ENCODE measurements around the gene PEX5L.
"Not testable (repeated sequence)": the region's sequence is repeated elsewhere in the genome, so short reads cannot be mapped to it uniquely, and the experiment has no call there.

Gene PEX5L

GRCh38 chr3:180011927-180012326 lies 24.8 kb downstream of the PEX5L start:
- Histone ChIP-seq H3K4me1 (ENCODE audit: low read depth, poor library complexity, severe bottlenecking) (no peaks in the 10 kb centered on the region), H3K27ac (no peak overlapping the region), H3K9ac (no peak overlapping the region), H3K36me3 (ENCODE audit: insufficient read depth) (no peaks in the 10 kb centered on the region; the same call in 1 of the 2 replicates), H3K4me2 (no peak overlapping the region), H4K20me1 (ENCODE audit: insufficient read depth) (no peaks in the 10 kb centered on the region), H3K79me2 (ENCODE audit: insufficient read depth, low read depth) (no peaks in the 10 kb centered on the region), H3K4me3 (IDR thresholded peaks at IDR 0.05; ENCODE audit: insufficient read depth, low read depth, low read length) (no peak overlapping the region), H3K27me3 (ENCODE audit: insufficient read depth, low read depth) (no peaks in the 10 kb centered on the region), H2AFZ (ENCODE audit: low read depth) (no peak overlapping the region)
- TF ChIP-seq CTCF (conservative IDR thresholded peaks at IDR 0.05; ENCODE audit: low read depth, low read length), result no peak

GRCh38 chr3:180008318-180008717 lies 28.4 kb downstream of the PEX5L start:
- not testable (repeated sequence) for H3K36me3 ChIP-seq (ENCODE audit: insufficient read depth); H4K20me1 ChIP-seq (ENCODE audit: insufficient read depth); H3K9ac ChIP-seq; H2AFZ ChIP-seq (ENCODE audit: low read depth); H3K4me1 ChIP-seq (ENCODE audit: low read depth, poor library complexity, severe bottlenecking); H3K27ac ChIP-seq; H3K27me3 ChIP-seq (ENCODE audit: insufficient read depth, low read depth); H3K4me2 ChIP-seq; H3K79me2 ChIP-seq (ENCODE audit: insufficient read depth, low read depth); H3K4me3 ChIP-seq (IDR thresholded peaks at IDR 0.05; ENCODE audit: insufficient read depth, low read depth, low read length)

GRCh38 chr3:180004542-180004941 lies 32.2 kb downstream of the PEX5L start:
- no peak for TF ChIP-seq CTCF (conservative IDR thresholded peaks at IDR 0.05; ENCODE audit: low read depth, low read length)

GRCh38 chr3:180002006-180002405 lies 34.7 kb downstream of the PEX5L start:
- Histone ChIP-seq H3K9ac (no peak overlapping the region), H3K4me1 (ENCODE audit: low read depth, poor library complexity, severe bottlenecking) (no peaks in the 10 kb centered on the region), H3K27me3 (ENCODE audit: insufficient read depth, low read depth) (no peaks in the 10 kb centered on the region), H3K4me2 (no peak overlapping the region), H3K4me3 (IDR thresholded peaks at IDR 0.05; ENCODE audit: insufficient read depth, low read depth, low read length) (no peak overlapping the region), H3K27ac (no peak overlapping the region), H2AFZ (ENCODE audit: low read depth) (no peak overlapping the region), H3K79me2 (ENCODE audit: insufficient read depth, low read depth) (no peaks in the 10 kb centered on the region), H4K20me1 (ENCODE audit: insufficient read depth) (no peaks in the 10 kb centered on the region), H3K36me3 (ENCODE audit: insufficient read depth) (no peaks in the 10 kb centered on the region)
- TF ChIP-seq CTCF (conservative IDR thresholded peaks at IDR 0.05; ENCODE audit: low read depth, low read length), result no peak

More at GRCh38 chr3:180004542-180004941, 32.2 kb downstream of the PEX5L start:
- Histone ChIP-seq H3K27ac (no peak overlapping the region), H3K36me3 (ENCODE audit: insufficient read depth) (no peaks in the 10 kb centered on the region), H4K20me1 (ENCODE audit: insufficient read depth) (no peaks in the 10 kb centered on the region), H3K27me3 (ENCODE audit: insufficient read depth, low read depth) (no peaks in the 10 kb centered on the region), H3K4me2 (no peak overlapping the region), H3K4me1 (ENCODE audit: low read depth, poor library complexity, severe bottlenecking) (no peaks in the 10 kb centered on the region), H3K4me3 (IDR thresholded peaks at IDR 0.05; ENCODE audit: insufficient read depth, low read depth, low read length) (no peak overlapping the region), H3K79me2 (ENCODE audit: insufficient read depth, low read depth) (no peaks in the 10 kb centered on the region), H2AFZ (ENCODE audit: low read depth) (no peak overlapping the region), H3K9ac (no peak overlapping the region)

- no peak for TF ChIP-seq CTCF (conservative IDR thresholded peaks at IDR 0.05; ENCODE audit: low read depth, low read length)
- H3K4me3 ChIP-seq (IDR thresholded peaks at IDR 0.05; ENCODE audit: insufficient read depth, low read depth, low read length), result no peak overlapping the region
These were observed 36.2 kb downstream of the PEX5L start for GRCh38 chr3:180000500-180000899.

More at GRCh38 chr3:180000500-180000899, 36.2 kb downstream of the PEX5L start:
- Histone ChIP-seq H2AFZ (ENCODE audit: low read depth) (no peak overlapping the region), H4K20me1 (ENCODE audit: insufficient read depth) (no peaks in the 10 kb centered on the region), H3K27ac (no peak overlapping the region), H3K4me1 (ENCODE audit: low read depth, poor library complexity, severe bottlenecking) (no peaks in the 10 kb centered on the region), H3K4me2 (no peak overlapping the region), H3K79me2 (ENCODE audit: insufficient read depth, low read depth) (no peaks in the 10 kb centered on the region), H3K9ac (no peak overlapping the region), H3K36me3 (ENCODE audit: insufficient read depth) (no peaks in the 10 kb centered on the region), H3K27me3 (ENCODE audit: insufficient read depth, low read depth) (no peaks in the 10 kb centered on the region)

Data from KMS-11 (cell line).